MCF 10A (cell line): Measurements from ENCODE around the gene MARVELD2. TPM values are rescaled to one million over a fixed set of nuclear protein-coding genes. Genes with fewer than 3 reads are reported as not detected.

Experiments used
- Bru-seq: library from RNA; stranded (reverse); fragments of 400-500 nt; gene quantifications from one replicate; lab custom pipeline; 2021; lab: Mats Ljungman, UMichigan
- BruChase-seq, 2 experiments: library from RNA; stranded (reverse); fragments of 400-500 nt; gene quantifications; one replicate each; lab custom pipeline; 2021; lab: Mats Ljungman, UMichigan
- BruUV-seq: library from RNA; stranded (reverse); fragments of 400-500 nt; replicated peaks from 2 replicates; lab custom pipeline; 2021; lab: Mats Ljungman, UMichigan
- CTCF ChIA-PET: fragments of 300-600 bp; sonication (Branson Sonifier 250); formaldehyde crosslinking; extraction: SDS; loops from one replicate; lab custom pipeline; 2021; ENCODE audit warnings: antibody characterized with exemption, inconsistent platforms; lab: Yijun Ruan, JAX
- POLR2A ChIA-PET: fragments of 300-600, 350-650 bp; sonication (Branson Sonifier 250); formaldehyde crosslinking; extraction: SDS; loops from one replicate; lab custom pipeline; 2020; ENCODE audit warnings: antibody characterized with exemption, inconsistent platforms; lab: Yijun Ruan, JAX
- DNase-seq: peaks from one replicate; pipeline ENCODE4 v3.0.0-alpha.2; 2018; ENCODE audit not compliant: unreplicated experiment
- H3K27ac Mint-ChIP-seq: one replicate; pipeline ENCODE4 v1.8.0; 2022; ENCODE audit warnings: mild to moderate bottlenecking, low read depth, mixed read lengths; ENCODE audit not compliant: unreplicated experiment
- H3K27me3 Mint-ChIP-seq: one replicate; pipeline ENCODE4 v1.8.0; 2022; ENCODE audit warnings: mixed read lengths; ENCODE audit not compliant: insufficient read depth, unreplicated experiment
- H3K36me3 Mint-ChIP-seq: one replicate; pipeline ENCODE4 v1.8.0; 2022; ENCODE audit warnings: mild to moderate bottlenecking, moderate library complexity, mixed read lengths; ENCODE audit not compliant: insufficient read depth, unreplicated experiment
- H3K4me1 Mint-ChIP-seq: one replicate; pipeline ENCODE4 v1.8.0; 2022; ENCODE audit warnings: mixed read lengths; ENCODE audit not compliant: insufficient read depth, unreplicated experiment
- H3K4me3 Mint-ChIP-seq: one replicate; pipeline ENCODE4 v1.8.0; 2022; ENCODE audit warnings: mild to moderate bottlenecking, moderate library complexity, mixed read lengths; ENCODE audit not compliant: unreplicated experiment
- H3K9me3 Mint-ChIP-seq: one replicate; pipeline ENCODE4 v1.8.0; 2022; ENCODE audit warnings: mixed read lengths; ENCODE audit not compliant: unreplicated experiment
- intact Hi-C: fragments of 100-400 bp; cut with micrococcal nuclease; formaldehyde crosslinking; loops from 2 replicates; pipeline ENCODE4 v1.14.1; 2022
- long read RNA-seq: library from polyadenylated mRNA; stranded (forward); transcript quantifications from one replicate; pipeline ENCODE4 v2.0.0, GENCODE V29; 2022
- total RNA-seq: library from RNA; stranded (reverse); gene quantifications from 2 replicates; pipeline ENCODE4 v1.2.3, GENCODE V29; 2022
- TF ChIP-seq, protein P1 (sequence below): fragments of 200-600 bp; IDR thresholded peaks from one replicate; pipeline ENCODE4 v1.8.0; 2022; ENCODE audit warnings: antibody characterized with exemption, mild to moderate bottlenecking; ENCODE audit not compliant: unreplicated experiment

Gene MARVELD2, protein sequence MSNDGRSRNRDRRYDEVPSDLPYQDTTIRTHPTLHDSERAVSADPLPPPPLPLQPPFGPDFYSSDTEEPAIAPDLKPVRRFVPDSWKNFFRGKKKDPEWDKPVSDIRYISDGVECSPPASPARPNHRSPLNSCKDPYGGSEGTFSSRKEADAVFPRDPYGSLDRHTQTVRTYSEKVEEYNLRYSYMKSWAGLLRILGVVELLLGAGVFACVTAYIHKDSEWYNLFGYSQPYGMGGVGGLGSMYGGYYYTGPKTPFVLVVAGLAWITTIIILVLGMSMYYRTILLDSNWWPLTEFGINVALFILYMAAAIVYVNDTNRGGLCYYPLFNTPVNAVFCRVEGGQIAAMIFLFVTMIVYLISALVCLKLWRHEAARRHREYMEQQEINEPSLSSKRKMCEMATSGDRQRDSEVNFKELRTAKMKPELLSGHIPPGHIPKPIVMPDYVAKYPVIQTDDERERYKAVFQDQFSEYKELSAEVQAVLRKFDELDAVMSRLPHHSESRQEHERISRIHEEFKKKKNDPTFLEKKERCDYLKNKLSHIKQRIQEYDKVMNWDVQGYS
- total RNA-seq (19.4 and 21.8 TPM in 2 replicates), Bru-seq, nascent RNA (percentile 64 among the genes with signal in this experiment), BruChase-seq, experiment 1, labeled RNA remaining after a 6-hour chase (percentile 84 among the genes with signal in this experiment), BruChase-seq, experiment 2, labeled RNA remaining after a 2-hour chase (percentile 77 among the genes with signal in this experiment)
- long read RNA-seq, full-length matches to known transcripts: 13 of 47 reads
- long read RNA-seq, partial matches to known transcripts: 9 of 47 reads
- long read RNA-seq, other reads (novel, unspliced or antisense): 25 of 47 reads

DNA sequence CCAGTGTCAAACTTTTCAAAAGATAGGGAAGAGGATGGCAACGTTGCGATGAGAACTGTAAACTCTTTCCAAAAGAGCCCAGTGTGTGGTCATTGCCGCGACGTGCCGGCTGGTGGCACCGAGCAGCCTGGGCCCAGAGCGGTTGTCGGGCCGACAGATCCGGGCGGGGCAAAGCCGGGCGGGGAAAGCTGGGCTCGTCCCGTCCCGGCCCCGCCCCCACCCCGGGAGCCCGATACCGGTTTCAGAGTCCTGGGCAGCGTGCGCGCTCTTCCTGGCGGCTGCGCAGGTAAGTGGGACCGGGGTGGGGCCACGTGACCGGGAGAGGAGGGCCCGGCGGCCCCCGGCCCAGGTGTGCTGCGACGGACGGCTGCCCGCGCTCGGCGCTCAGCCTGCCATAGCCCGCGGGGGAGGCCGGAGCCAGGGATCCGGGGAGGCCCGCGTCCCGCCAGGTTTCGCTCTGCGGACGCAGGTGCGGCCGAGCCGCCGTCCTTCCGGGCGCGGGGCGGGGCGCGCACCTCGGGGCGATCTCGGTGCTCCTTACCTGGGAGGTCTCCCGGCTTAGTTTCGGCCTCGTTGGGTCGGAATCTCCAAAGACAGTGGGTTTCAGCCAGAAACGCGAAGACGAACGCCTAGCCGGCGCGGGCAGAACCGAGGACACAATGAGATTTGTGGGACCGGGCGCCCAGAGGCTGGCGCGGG is at the start of gene MARVELD2:
MARVELD2 (plus strand) TSS at position 232 of the 699 bp plus-strand sequence. CDS start 4,270 bp downstream, outside the sequence.
- intact Hi-C loops: no loop called here
- Mint-ChIP-seq H3K9me3 (no peaks in the 10 kb centered on the region), H3K27ac (peak within 1 kb of the TSS; percentile 90), H3K27me3 (no peaks in the 10 kb centered on the region), H3K4me3 (peak within 1 kb of the TSS; percentile 87), H3K4me1 (peaks cover 16% of the 10 kb centered on the region), H3K36me3 (peaks cover 21% of the 10 kb centered on the region)
- ChIA-PET POLR2A (interaction anchor here (0.6 to 4.1 kb wide), 10 partner anchors 11 to 321 kb away, joined by 3 to 45 read pairs (median 3); partner anchors contain the start of gene RAD17), CTCF (interaction anchor here (0.6 to 1.5 kb wide), 4 partner anchors 14 to 372 kb away, joined by 3 to 4 read pairs (median 3); no protein-coding TSS in a partner anchor)
- no TSS peak for BruUV-seq
- TF ChIP-seq, protein P1, sequence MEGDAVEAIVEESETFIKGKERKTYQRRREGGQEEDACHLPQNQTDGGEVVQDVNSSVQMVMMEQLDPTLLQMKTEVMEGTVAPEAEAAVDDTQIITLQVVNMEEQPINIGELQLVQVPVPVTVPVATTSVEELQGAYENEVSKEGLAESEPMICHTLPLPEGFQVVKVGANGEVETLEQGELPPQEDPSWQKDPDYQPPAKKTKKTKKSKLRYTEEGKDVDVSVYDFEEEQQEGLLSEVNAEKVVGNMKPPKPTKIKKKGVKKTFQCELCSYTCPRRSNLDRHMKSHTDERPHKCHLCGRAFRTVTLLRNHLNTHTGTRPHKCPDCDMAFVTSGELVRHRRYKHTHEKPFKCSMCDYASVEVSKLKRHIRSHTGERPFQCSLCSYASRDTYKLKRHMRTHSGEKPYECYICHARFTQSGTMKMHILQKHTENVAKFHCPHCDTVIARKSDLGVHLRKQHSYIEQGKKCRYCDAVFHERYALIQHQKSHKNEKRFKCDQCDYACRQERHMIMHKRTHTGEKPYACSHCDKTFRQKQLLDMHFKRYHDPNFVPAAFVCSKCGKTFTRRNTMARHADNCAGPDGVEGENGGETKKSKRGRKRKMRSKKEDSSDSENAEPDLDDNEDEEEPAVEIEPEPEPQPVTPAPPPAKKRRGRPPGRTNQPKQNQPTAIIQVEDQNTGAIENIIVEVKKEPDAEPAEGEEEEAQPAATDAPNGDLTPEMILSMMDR: peak; percentile 50
- DNase-seq: peak; percentile 91

DNA sequence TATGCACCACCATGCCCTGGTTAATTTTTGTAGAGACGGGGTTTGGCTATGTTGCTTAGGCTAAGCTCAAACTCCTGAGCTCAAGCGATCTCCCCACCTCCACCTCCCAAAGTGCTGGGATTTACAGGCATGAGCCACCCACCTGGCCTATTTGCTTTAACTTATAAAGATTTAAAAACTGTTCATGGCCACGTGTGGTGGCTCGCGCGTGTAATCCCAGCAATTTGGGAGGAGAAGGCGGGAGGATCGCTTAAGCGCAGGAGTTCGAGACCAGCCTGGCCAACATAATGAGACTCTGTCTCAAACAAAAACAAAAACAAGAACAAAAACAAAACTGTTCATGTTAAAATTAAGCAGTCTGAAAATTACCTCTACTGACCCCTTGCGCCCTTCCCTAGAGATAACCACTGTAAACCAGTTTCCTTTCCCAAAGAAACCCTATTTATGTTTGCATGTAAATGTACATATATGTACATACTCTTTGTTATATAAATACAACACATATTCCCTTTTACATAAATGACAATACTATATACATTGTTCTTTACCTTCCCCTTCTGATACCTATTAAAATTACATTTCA is 47.1 kb upstream of the MARVELD2 start:
- ChIA-PET CTCF (interaction anchor here (0.6 to 1.2 kb wide), 2 partner anchors 150 to 163 kb away, joined by 3 read pairs; a partner anchor contains a TSS), POLR2A (interaction anchor here (1.0 to 1.5 kb wide), 2 partner anchors 14 to 133 kb away, joined by 3 to 4 read pairs; partner anchors contain the start of gene CDK7)
- H3K27ac Mint-ChIP-seq: peak overlapping the region; percentile 99
- intact Hi-C loops: no loop called here
- H3K36me3 Mint-ChIP-seq: peaks cover 38% of the 10 kb centered on the region
- TF ChIP-seq, protein P1: peak; percentile 8
- H3K4me1 Mint-ChIP-seq: peaks cover 27% of the 10 kb centered on the region
- H3K9me3 Mint-ChIP-seq: no peaks in the 10 kb centered on the region
- BruUV-seq: no TSS peak
- no peaks in the 10 kb centered on the region for H3K27me3 Mint-ChIP-seq
- DNase-seq: no peak
- H3K4me3 Mint-ChIP-seq: peak overlapping the region; percentile 79

DNA sequence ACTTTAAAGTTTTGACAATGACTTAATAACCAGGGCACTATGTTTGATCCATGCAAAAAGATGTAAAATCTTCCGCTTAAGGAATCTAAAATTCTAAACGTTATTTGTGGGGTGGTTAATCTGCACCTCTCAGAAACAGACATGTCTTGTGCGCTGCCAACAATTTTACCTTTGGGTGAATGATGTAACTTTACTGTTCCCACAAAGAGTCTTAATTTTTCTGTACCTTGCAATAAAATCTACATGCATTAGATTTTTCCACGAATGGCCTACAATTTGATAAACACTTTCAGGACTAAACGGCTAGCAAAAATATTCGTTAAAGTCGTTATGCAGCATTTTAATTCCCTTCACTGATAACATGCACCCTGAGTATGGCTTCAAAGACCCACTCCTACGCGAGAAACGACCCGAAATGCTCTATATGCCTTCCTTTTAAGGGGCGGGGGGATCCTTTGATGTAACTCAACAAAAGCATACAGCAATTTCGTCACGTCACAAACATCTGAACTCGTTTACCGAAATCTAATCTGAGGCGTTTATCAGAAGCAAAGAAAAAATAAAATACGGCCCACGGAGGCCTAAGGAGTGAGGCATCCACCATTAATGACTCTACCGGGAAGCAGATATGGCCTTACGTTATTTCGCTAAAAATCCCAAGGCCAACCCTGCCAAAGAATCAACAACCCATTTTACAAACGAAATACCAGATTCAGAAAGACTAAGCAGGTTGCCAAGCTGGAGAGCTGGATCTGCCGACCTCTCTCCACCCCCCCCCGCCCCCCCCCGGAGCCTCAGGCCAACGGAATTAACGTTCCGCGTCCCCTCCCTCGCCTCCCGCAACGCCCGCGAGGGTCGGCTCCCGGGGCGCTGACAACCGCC is 46.2 kb upstream of the MARVELD2 start:
- CTCF ChIA-PET: no interaction called here
- H3K4me1 Mint-ChIP-seq: peaks cover 28% of the 10 kb centered on the region
- no peaks in the 10 kb centered on the region for H3K27me3 Mint-ChIP-seq
- peaks cover 37% of the 10 kb centered on the region for H3K36me3 Mint-ChIP-seq
- peak overlapping the region; percentile 99 for H3K27ac Mint-ChIP-seq
- POLR2A ChIA-PET: interaction anchor here (0.6 to 1.8 kb wide), 4 partner anchors 13 to 134 kb away, joined by 3 to 12 read pairs (median 4); partner anchors contain the start of gene CDK7
- TF ChIP-seq, protein P1: no peak
- intact Hi-C loops: loop anchor here (1.0 kb wide), 1 partner anchor 275 kb away; no protein-coding TSS in a partner anchor
- H3K9me3 Mint-ChIP-seq: no peaks in the 10 kb centered on the region
- peak overlapping the region; percentile 79 for H3K4me3 Mint-ChIP-seq
- peak; percentile 34 for DNase-seq
- TSS peak; percentile 57 for BruUV-seq
